HG03457 (cell line): ENCODE data around the gene GOLGA8K.
"Not testable (repeated sequence)": the region's sequence is repeated elsewhere in the genome, so short reads cannot be mapped to it uniquely, and the experiment has no call there.

Source experiments
- ATAC-seq: cut with Tn5 transposase; IDR thresholded peaks from one replicate; pipeline ENCODE4 v1.9.1; 2021; ENCODE audit warnings: moderate number of reproducible peaks; ENCODE audit not compliant: unreplicated experiment

GOLGA8K gene

GRCh38 chr15:32356909-32357308 lies 46.2 kb downstream of the GOLGA8K start:
- ATAC-seq = not testable (repeated sequence)

- not testable (repeated sequence) for ATAC-seq
Measured at GRCh38 chr15:32352748-32353147, 50.3 kb downstream of the GOLGA8K start.

GRCh38 chr15:32350563-32351220 lies 52.4 kb downstream of the GOLGA8K start:
- ATAC-seq = not testable (repeated sequence)

GRCh38 chr15:32347037-32347436 lies 56.1 kb downstream of the GOLGA8K start:
- ATAC-seq = not testable (repeated sequence)

GRCh38 chr15:32345978-32346547 lies 57.0 kb downstream of the GOLGA8K start:
- ATAC-seq = not testable (repeated sequence)

GRCh38 chr15:32343921-32344320 lies 59.2 kb downstream of the GOLGA8K start:
- not testable (repeated sequence) for ATAC-seq
